Mammary epithelial cell (primary cell): ENCODE measurements around the gene RABGAP1L.

Experiments
- CTCF ChIP-seq, 2 donors: IDR thresholded peaks in 1 of 2; conservative IDR thresholded peaks in 1 of 2; 2 replicates each; pipeline ENCODE4 v1.5.1; 2011 to 2012; ENCODE audit warnings: inconsistent platforms in 2 of 2, low read length in 2 of 2, mild to moderate bottlenecking in 2 of 2, control low read depth in 1 of 2, low read depth in 1 of 2; ENCODE audit not compliant: insufficient read depth in 1 of 2; ENCODE audit errors: extremely low read depth in 1 of 2
- EZH2 ChIP-seq: IDR thresholded peaks from 2 replicates; pipeline ENCODE4 v1.6.1; 2012; ENCODE audit warnings: low read length, inconsistent platforms, borderline replicate concordance

DNA sequence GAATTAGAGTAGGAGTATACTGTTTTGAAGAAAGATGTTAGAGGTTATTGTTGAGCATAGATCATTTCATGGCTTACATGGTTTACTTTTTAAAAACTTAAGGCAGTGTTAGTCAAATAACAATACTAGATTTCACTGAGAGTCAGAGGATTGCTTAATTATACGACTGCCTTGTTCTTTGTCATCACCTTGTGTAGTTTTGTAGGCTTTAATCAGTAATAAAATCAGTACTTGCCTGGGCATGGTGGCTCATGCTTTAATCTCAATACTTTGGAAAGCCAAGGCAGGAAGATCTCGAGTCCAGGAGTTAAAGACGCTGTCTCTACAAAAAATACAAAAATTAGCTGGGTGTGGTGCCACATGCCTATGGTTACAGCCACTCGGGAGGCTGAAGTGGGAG is 247.1 kb downstream of the RABGAP1L start:
- TF ChIP-seq EZH2: no peak
- TF ChIP-seq CTCF (conservative IDR thresholded peaks at IDR 0.05 in 1 of 2, IDR thresholded peaks at IDR 0.05 in 1 of 2; ENCODE audit: extremely low read depth in 1 of 2, insufficient read depth in 1 of 2, low read depth in 1 of 2, low read length in 2 of 2): no peak
